Neural progenitor cell (in vitro differentiated cells): Measurements from ENCODE around the gene INSM2.

Experiments
- CTCF ChIP-seq: fragments of 200-600 bp; sonication (generic); IDR thresholded peaks from 2 replicates; pipeline ENCODE4 v1.5.1; 2017; ENCODE audit warnings: antibody characterized with exemption, mild to moderate bottlenecking
- EZH2 ChIP-seq: fragments of 200-600 bp; sonication (generic); IDR thresholded peaks from 2 replicates; pipeline ENCODE4 v1.6.1; 2017; ENCODE audit warnings: antibody characterized with exemption, mild to moderate bottlenecking, moderate library complexity

- TF ChIP-seq EZH2 (no peak), CTCF (no peak)
These were observed 44.2 kb downstream of the INSM2 start for GRCh38 chr14:35578135-35578534.
